Astrocyte (in vitro differentiated cells and primary cell): ENCODE data around the gene CCNB1.
"Not testable (repeated sequence)": the region's sequence is repeated elsewhere in the genome, so short reads cannot be mapped to it uniquely, and the experiment has no call there.

ENCODE experiments used
- EZH2 ChIP-seq: IDR thresholded peaks from 2 replicates; pipeline ENCODE4 v1.6.1; 2012; ENCODE audit warnings: mild to moderate bottlenecking, low read length, inconsistent platforms; ENCODE audit not compliant: insufficient read depth
- TF ChIP-seq, protein P1 (sequence below): IDR thresholded peaks from 2 replicates; pipeline ENCODE4 v1.5.1; 2011; ENCODE audit warnings: low read depth, mild to moderate bottlenecking, inconsistent platforms, low read length, moderate library complexity; ENCODE audit not compliant: insufficient read depth

DNA sequence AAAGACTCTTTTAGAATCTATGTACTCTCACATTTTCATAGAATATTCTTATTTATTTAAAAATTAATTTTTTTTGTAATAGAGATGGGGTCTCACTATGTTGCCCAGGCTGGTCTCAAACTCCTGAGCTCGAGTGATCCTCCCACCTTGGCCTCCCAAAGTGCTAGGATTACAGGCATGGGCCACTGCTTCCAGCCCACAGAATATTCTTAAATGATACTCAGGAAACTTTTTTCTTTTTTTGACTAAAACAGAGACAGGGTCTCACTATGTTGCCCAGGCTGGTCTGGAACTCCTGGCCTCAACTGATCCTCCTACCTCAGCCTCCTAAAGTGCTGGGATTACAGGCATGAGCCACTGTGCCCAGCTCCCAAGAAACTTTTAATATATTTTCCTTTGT lies 29.7 kb upstream of the CCNB1 start:
- TF ChIP-seq, protein P1, sequence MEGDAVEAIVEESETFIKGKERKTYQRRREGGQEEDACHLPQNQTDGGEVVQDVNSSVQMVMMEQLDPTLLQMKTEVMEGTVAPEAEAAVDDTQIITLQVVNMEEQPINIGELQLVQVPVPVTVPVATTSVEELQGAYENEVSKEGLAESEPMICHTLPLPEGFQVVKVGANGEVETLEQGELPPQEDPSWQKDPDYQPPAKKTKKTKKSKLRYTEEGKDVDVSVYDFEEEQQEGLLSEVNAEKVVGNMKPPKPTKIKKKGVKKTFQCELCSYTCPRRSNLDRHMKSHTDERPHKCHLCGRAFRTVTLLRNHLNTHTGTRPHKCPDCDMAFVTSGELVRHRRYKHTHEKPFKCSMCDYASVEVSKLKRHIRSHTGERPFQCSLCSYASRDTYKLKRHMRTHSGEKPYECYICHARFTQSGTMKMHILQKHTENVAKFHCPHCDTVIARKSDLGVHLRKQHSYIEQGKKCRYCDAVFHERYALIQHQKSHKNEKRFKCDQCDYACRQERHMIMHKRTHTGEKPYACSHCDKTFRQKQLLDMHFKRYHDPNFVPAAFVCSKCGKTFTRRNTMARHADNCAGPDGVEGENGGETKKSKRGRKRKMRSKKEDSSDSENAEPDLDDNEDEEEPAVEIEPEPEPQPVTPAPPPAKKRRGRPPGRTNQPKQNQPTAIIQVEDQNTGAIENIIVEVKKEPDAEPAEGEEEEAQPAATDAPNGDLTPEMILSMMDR, result not testable (repeated sequence)
- not testable (repeated sequence) for TF ChIP-seq EZH2
